NOMO-1 (cell line): ENCODE results near the gene SPO11.

Experiments
- DNase-seq, 2 experiments: peaks; one replicate each; lab custom pipeline; 2025; ENCODE audit not compliant: unreplicated experiment in 2 of 2; lab: John Stamatoyannopoulos, UW

SPO11 gene

DNA sequence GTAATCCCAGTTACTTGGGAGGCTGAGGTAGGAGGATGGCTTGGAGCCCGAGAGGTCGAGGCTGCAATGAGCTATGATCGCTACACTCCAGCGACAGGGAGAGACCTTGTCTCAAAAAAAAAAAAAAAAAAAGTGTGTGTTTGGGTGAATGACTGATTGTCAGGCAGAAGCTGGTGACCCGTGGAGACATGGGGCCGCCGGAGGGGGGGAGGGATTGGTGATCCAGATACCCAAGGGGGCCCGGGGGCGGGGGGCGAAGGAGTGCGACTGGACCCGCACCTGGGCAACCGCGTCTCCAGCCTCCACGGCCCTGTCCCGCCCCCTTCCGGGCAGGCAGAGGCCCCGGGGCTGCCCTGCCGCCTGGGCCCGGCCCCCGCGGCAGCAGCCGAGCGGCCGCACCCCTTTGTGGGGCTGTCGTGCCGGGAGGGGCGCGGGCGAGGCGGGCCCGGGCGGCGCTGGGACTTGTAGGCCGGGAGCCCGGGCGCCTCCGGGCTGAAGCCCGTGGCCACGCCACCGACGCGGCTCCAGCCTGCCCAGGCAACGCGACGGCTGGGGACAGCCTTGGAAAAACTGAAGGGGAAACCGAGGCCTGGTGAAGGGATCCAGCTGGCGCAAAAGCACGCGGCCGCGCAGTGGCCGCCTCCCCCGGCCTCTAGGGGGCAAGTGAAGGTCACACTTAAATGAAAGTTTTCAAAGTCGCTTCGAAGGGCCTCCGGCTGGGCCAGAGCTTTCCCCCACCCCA, 59.5 kb downstream of the SPO11 start:
- DNase-seq = peak; percentile 67 to 85

- DNase-seq = peak in 1 of 2 experiments; percentile 29
Measured at GRCh38 chr20:57389695-57390603, 60.3 kb downstream of the SPO11 start.

DNA sequence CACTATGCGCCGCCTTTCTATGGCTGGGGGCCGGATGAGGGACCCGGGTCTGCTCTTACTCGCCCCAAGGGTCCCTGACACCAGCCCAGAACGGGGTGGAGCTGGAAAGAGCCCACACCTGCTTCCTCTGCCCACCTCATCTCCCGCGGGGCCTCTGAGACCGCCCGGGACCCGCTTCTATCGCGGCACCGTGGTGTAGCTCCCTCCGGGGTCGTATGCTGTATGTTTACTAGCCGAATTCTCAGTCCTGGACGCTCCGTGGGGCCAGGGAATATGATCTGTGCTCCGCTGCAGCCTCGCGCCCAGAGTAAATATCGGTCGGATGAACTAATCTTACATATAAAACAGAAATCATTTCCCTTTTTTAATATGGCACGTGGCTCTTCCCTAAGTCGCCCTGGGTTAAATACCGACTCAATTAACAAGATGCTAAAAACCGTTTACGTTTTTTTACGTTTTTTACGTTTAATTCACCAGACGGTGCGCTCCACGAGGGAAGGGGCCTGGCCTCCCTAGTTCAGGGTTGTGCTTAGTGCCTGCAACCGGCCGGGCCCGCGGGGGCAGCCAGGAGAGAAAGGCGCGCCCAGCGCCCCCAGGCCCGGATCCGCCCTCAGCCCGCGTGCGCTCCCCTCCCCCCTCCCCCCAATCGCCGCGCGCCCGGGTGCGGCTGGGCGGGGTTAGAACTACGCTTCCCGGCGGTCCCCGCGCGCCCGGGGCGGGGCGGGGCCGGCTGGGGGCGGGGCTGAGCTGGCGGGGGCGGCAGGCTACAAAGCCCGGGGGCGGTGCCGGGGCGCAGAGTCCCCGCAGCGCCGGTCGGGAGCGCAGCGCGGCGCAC, 61.2 kb downstream of the SPO11 start, which contains the start of gene RBM38:
Gene RBM38, plus strand, starts transcription at position 793 of the 835 bp plus-strand sequence. CDS start 186 bp downstream, outside the sequence.
- peak; percentile 51 to 73 for DNase-seq

DNA sequence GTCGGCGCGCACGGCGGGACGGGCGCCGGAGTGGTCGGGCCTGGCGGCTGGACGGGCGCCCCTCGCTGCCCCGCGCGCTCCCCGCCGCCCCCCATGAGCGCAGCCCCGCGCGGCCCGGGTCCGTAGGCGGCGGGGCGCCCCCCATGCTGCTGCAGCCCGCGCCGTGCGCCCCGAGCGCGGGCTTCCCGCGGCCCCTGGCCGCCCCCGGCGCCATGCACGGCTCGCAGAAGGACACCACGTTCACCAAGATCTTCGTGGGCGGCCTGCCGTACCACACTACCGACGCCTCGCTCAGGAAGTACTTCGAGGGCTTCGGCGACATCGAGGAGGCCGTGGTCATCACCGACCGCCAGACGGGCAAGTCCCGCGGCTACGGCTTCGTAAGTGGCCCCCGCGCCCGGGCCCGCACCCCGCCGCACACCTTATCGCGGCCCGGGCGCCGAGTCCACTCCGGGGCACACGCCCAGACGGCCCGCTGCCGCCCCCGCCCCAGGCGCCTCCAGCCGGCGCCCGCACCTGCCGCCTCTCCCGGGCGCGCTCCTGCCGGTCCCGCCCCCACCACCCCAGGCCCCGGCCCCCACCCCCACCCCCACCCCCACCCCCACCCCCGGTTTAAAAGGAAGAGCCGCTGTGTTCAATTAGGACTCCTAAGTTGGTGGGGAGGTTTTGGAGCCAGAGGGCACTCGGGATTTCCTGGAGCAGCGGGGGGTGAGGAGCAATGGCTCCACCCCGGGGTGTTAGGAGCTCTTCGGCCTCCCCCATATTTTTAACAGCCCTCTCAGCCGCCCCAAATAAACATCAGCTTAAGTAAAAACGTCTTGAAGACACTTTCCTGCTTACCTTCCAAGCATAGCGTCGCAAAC, 62.1 kb downstream of the SPO11 start:
- peak in 1 of 2 experiments; percentile 8 for DNase-seq

GRCh38 chr20:57392512-57393271, 63.1 kb downstream of the SPO11 start:
- DNase-seq = peak; percentile 5 to 14
